ENCODE measurements around the gene STYXL1.

The STYXL1 gene

GRCh38 chr7:75963381-75963995 is 84.3 kb downstream of the STYXL1 start:
- TF ChIP-seq CTCF (IDR thresholded peaks at IDR 0.05), result no peak
- Histone ChIP-seq H3K4me2 (ENCODE audit: low read length) (peak overlapping the region; percentile 43), H3K79me2 (peaks cover 25% of the 10 kb centered on the region), H3K27ac (peak overlapping the region; percentile 70), H3K4me1 (peaks cover 24% of the 10 kb centered on the region), H3K4me3 (ENCODE audit: low read depth, low read length) (no peak overlapping the region), H2AFZ (peak overlapping the region; percentile 28), H3K36me3 (ENCODE audit: control insufficient read depth, insufficient read depth, low read length) (no peaks in the 10 kb centered on the region), H3K9ac (no peak overlapping the region), H3K9me3 (ENCODE audit: control insufficient read depth, low read length) (no peaks in the 10 kb centered on the region), H3K27me3 (ENCODE audit: control insufficient read depth, insufficient read depth, low read length) (no peaks in the 10 kb centered on the region)

- Histone ChIP-seq H3K4me1 (peaks cover 28% of the 10 kb centered on the region), H3K4me2 (ENCODE audit: low read length) (peak overlapping the region; percentile 43), H2AFZ (peak overlapping the region; percentile 28), H3K27ac (peak overlapping the region; percentile 70), H3K36me3 (ENCODE audit: control insufficient read depth, insufficient read depth, low read length) (no peaks in the 10 kb centered on the region), H3K4me3 (ENCODE audit: low read depth, low read length) (no peak overlapping the region), H3K79me2 (peaks cover 23% of the 10 kb centered on the region), H3K9me3 (ENCODE audit: control insufficient read depth, low read length) (no peaks in the 10 kb centered on the region), H3K9ac (no peak overlapping the region), H3K27me3 (ENCODE audit: control insufficient read depth, insufficient read depth, low read length) (no peaks in the 10 kb centered on the region)
- TF ChIP-seq CTCF (IDR thresholded peaks at IDR 0.05), result no peak
Observed at GRCh38 chr7:75962607-75963380, 85.0 kb downstream of the STYXL1 start.

GRCh38 chr7:75961218-75961617 is 86.6 kb downstream of the STYXL1 start:
- H3K4me1 ChIP-seq, result peaks cover 38% of the 10 kb centered on the region
- no peak overlapping the region for H3K4me3 ChIP-seq (ENCODE audit: low read depth, low read length)
- no peaks in the 10 kb centered on the region for H3K27me3 ChIP-seq (ENCODE audit: control insufficient read depth, insufficient read depth, low read length)
- no peak overlapping the region for H3K27ac ChIP-seq
- H3K36me3 ChIP-seq (ENCODE audit: control insufficient read depth, insufficient read depth, low read length), result no peaks in the 10 kb centered on the region
- H3K9me3 ChIP-seq (ENCODE audit: control insufficient read depth, low read length), result no peaks in the 10 kb centered on the region
- H2AFZ ChIP-seq, result no peak overlapping the region
- H3K4me2 ChIP-seq (ENCODE audit: low read length), result no peak overlapping the region
- peak; percentile 13 for TF ChIP-seq CTCF (IDR thresholded peaks at IDR 0.05)
- H3K79me2 ChIP-seq, result peaks cover 20% of the 10 kb centered on the region
- no peak overlapping the region for H3K9ac ChIP-seq

GRCh38 chr7:75960372-75960771 is 87.4 kb downstream of the STYXL1 start:
- no peak for TF ChIP-seq CTCF (IDR thresholded peaks at IDR 0.05)
- Histone ChIP-seq H2AFZ (no peak overlapping the region), H3K79me2 (peaks cover 13% of the 10 kb centered on the region), H3K9ac (no peak overlapping the region), H3K36me3 (ENCODE audit: control insufficient read depth, insufficient read depth, low read length) (no peaks in the 10 kb centered on the region), H3K4me1 (peaks cover 38% of the 10 kb centered on the region), H3K27me3 (ENCODE audit: control insufficient read depth, insufficient read depth, low read length) (no peaks in the 10 kb centered on the region), H3K27ac (no peak overlapping the region), H3K9me3 (ENCODE audit: control insufficient read depth, low read length) (no peaks in the 10 kb centered on the region), H3K4me2 (ENCODE audit: low read length) (no peak overlapping the region), H3K4me3 (ENCODE audit: low read depth, low read length) (no peak overlapping the region)
